GM23248 (cell line): ENCODE results near the gene NOTO. TPM values are rescaled to one million over a fixed set of nuclear protein-coding genes. Genes with fewer than 3 reads are reported as not detected.

Experiments
- DNase-seq: peaks from one replicate; pipeline ENCODE4 v3.0.0-alpha.2; 2015
- H2AFZ ChIP-seq: fragments of 200-600 bp; sonication (generic); 2 replicates; pipeline ENCODE4 v1.6.1; 2016; ENCODE audit warnings: antibody characterized with exemption
- H3F3A ChIP-seq: fragments of 200-600 bp; sonication (generic); 2 replicates; pipeline ENCODE4 v1.6.1; 2016; ENCODE audit warnings: mild to moderate bottlenecking, antibody characterized with exemption, mixed run types; ENCODE audit not compliant: insufficient read depth
- H3K27ac ChIP-seq: fragments of 200-600 bp; sonication (generic); 2 replicates; pipeline ENCODE4 v1.5.1; 2016; ENCODE audit warnings: mild to moderate bottlenecking
- H3K27me3 ChIP-seq: fragments of 200-600 bp; sonication (generic); replicated peaks from 2 replicates; pipeline ENCODE4 v1.6.1; 2016; ENCODE audit warnings: mild to moderate bottlenecking; ENCODE audit not compliant: insufficient read depth
- H3K36me3 ChIP-seq: fragments of 200-600 bp; sonication (generic); 2 replicates; pipeline ENCODE4 v1.6.1; 2016; ENCODE audit warnings: low read depth, mild to moderate bottlenecking
- H3K4me1 ChIP-seq: fragments of 200-600 bp; sonication (generic); 2 replicates; pipeline ENCODE4 v1.6.1; 2016; ENCODE audit warnings: mild to moderate bottlenecking; ENCODE audit not compliant: insufficient read depth
- H3K4me2 ChIP-seq: fragments of 200-600 bp; sonication (generic); one replicate; pipeline ENCODE4 v1.6.1; 2016; ENCODE audit warnings: mild to moderate bottlenecking; ENCODE audit not compliant: unreplicated experiment
- H3K4me3 ChIP-seq: fragments of 200-600 bp; sonication (generic); 2 replicates; pipeline ENCODE4 v1.5.1; 2016; ENCODE audit warnings: mild to moderate bottlenecking
- H3K79me2 ChIP-seq: fragments of 200-600 bp; sonication (generic); 2 replicates; pipeline ENCODE4 v1.6.1; 2016; ENCODE audit warnings: mild to moderate bottlenecking; ENCODE audit not compliant: insufficient read depth
- H3K9ac ChIP-seq: fragments of 200-600 bp; sonication (generic); 2 replicates; pipeline ENCODE4 v1.6.1; 2016; ENCODE audit warnings: mild to moderate bottlenecking
- H3K9me2 ChIP-seq: fragments of 200-600 bp; sonication (generic); 2 replicates; pipeline ENCODE4 v1.6.1; 2016; ENCODE audit warnings: mixed run types, mild to moderate bottlenecking, moderate library complexity; ENCODE audit not compliant: insufficient read depth
- H3K9me3 ChIP-seq: fragments of 200-600 bp; sonication (generic); one replicate; pipeline ENCODE4 v1.6.1; 2017; ENCODE audit warnings: low read depth
- H4K20me1 ChIP-seq: fragments of 200-600 bp; sonication (generic); 2 replicates; pipeline ENCODE4 v1.6.0; 2016; ENCODE audit not compliant: insufficient read depth
- EZH2 ChIP-seq: fragments of 200-600 bp; sonication (generic); IDR thresholded peaks from 2 replicates; pipeline ENCODE4 v1.6.1; 2018; ENCODE audit warnings: antibody characterized with exemption, mild to moderate bottlenecking; ENCODE audit not compliant: insufficient read depth, poor library complexity, severe bottlenecking
- EZH2phosphoT487 ChIP-seq: fragments of 200-600 bp; sonication (generic); IDR thresholded peaks from 2 replicates; pipeline ENCODE4 v1.6.1; 2018; ENCODE audit warnings: antibody characterized with exemption, moderate library complexity, mild to moderate bottlenecking, low read depth; ENCODE audit not compliant: insufficient read depth
- WGBS, 2 experiments: methylation state at CpG; one replicate each; pipeline ENCODE4 v1.1.6; 2015 to 2017; ENCODE audit warnings: low lambda C conversion rate in 2 of 2, low coverage in 1 of 2; ENCODE audit errors: missing lambda C conversion rate in 2 of 2; 5-methylcytosine and 5-hydroxymethylcytosine counted together
- in situ Hi-C: fragments of 300-500 bp; cut with MboI; formaldehyde crosslinking; loops from 2 replicates; pipeline ENCODE4 v1.15.0; 2020
- polyA plus RNA-seq: library from polyadenylated mRNA; unstranded; fragments of >200 nt; fragmentation: Nextera tagmentation; extraction: Ambion mirVana; gene quantifications from 2 replicates; pipeline ENCODE4 v1.2.1, GENCODE V29; 2016
- total RNA-seq: library from RNA; depleted of rRNA; stranded (reverse); fragments of >200 nt; shearing (Covaris generic); gene quantifications from 2 replicates; pipeline ENCODE4 v1.2.3, GENCODE V29; 2014

NOTO gene
- total and polyA plus RNA-seq, 2 experiments from 2014 or later: not detected

GRCh38 chr2:73255907-73256617 is 53.7 kb downstream of the NOTO start:
- Histone ChIP-seq H3K27ac (no peak overlapping the region), H3K36me3 (0 out of 2 replicates have a peak, but pooled peaks cover 18% of the 10 kb centered on the region), H3K27me3 (no peaks in the 10 kb centered on the region), H2AFZ (no peak overlapping the region), H3K79me2 (no peaks in the 10 kb centered on the region), H3K9ac (no peak overlapping the region), H3K9me2 (no peaks in the 10 kb centered on the region), H4K20me1 (no peaks in the 10 kb centered on the region), H3K9me3 (no peaks in the 10 kb centered on the region), H3K4me3 (no peak overlapping the region), H3K4me1 (no peaks in the 10 kb centered on the region), H3F3A (no peaks in the 10 kb centered on the region; the same call in 1 of the 2 replicates), H3K4me2 (no peak overlapping the region)
- in situ Hi-C loops: no loop called here
- no peak for TF ChIP-seq EZH2
- TF ChIP-seq EZH2phosphoT487: no peak
- WGBS, 2 experiments: 33 to 43% methylated on average over 5 of the region's 5 CpGs
- no peak for DNase-seq

GRCh38 chr2:73256618-73256922 is 54.2 kb downstream of the NOTO start:
- H3F3A ChIP-seq: no peaks in the 10 kb centered on the region; the same call in 1 of the 2 replicates
- H4K20me1 ChIP-seq: no peaks in the 10 kb centered on the region
- H3K9ac ChIP-seq: no peak overlapping the region
- WGBS, 2 experiments: 50 to 67% methylated on average over 1 of the region's 1 CpG
- no peaks in the 10 kb centered on the region for H3K9me2 ChIP-seq
- H3K4me3 ChIP-seq: no peak overlapping the region
- H3K4me1 ChIP-seq: no peaks in the 10 kb centered on the region
- H3K27me3 ChIP-seq: no peaks in the 10 kb centered on the region
- 0 out of 2 replicates have a peak, but pooled peaks cover 18% of the 10 kb centered on the region for H3K36me3 ChIP-seq
- H3K9me3 ChIP-seq: no peaks in the 10 kb centered on the region
- no peak overlapping the region for H3K27ac ChIP-seq
- H3K79me2 ChIP-seq: no peaks in the 10 kb centered on the region
- H2AFZ ChIP-seq: no peak overlapping the region
- no peak overlapping the region for H3K4me2 ChIP-seq
- in situ Hi-C loops: no loop called here
- TF ChIP-seq EZH2phosphoT487: no peak
- TF ChIP-seq EZH2: no peak
- no peak for DNase-seq

- Histone ChIP-seq H3K9me3 (no peaks in the 10 kb centered on the region), H3F3A (no peaks in the 10 kb centered on the region; the same call in 1 of the 2 replicates), H2AFZ (no peak overlapping the region), H3K27me3 (no peaks in the 10 kb centered on the region), H4K20me1 (no peaks in the 10 kb centered on the region), H3K79me2 (no peaks in the 10 kb centered on the region), H3K36me3 (0 out of 2 replicates have a peak, but pooled peaks cover 18% of the 10 kb centered on the region), H3K27ac (no peak overlapping the region), H3K4me3 (no peak overlapping the region), H3K9ac (no peak overlapping the region), H3K4me2 (no peak overlapping the region), H3K4me1 (no peaks in the 10 kb centered on the region), H3K9me2 (no peaks in the 10 kb centered on the region)
- no peak for TF ChIP-seq EZH2
- no peak for TF ChIP-seq EZH2phosphoT487
- in situ Hi-C loops: no loop called here
- DNase-seq: no peak
- WGBS, 2 experiments: 80 to 88% methylated on average over 2 of the region's 2 CpGs
These were observed 54.6 kb downstream of the NOTO start for GRCh38 chr2:73257021-73257420.

GRCh38 chr2:73257425-73258125 is 55.2 kb downstream of the NOTO start:
- H3K27ac ChIP-seq: no peak overlapping the region
- no peak overlapping the region for H3K9ac ChIP-seq
- H3K4me1 ChIP-seq: no peaks in the 10 kb centered on the region
- WGBS, 2 experiments: 63% methylated on average over 10 of the region's 10 CpGs
- H3K27me3 ChIP-seq: no peaks in the 10 kb centered on the region
- H3K4me2 ChIP-seq: no peak overlapping the region
- H4K20me1 ChIP-seq: no peaks in the 10 kb centered on the region
- H3K9me3 ChIP-seq: no peaks in the 10 kb centered on the region
- no peaks in the 10 kb centered on the region; the same call in 1 of the 2 replicates for H3F3A ChIP-seq
- H3K4me3 ChIP-seq: no peak overlapping the region
- no peaks in the 10 kb centered on the region for H3K9me2 ChIP-seq
- TF ChIP-seq EZH2: no peak
- no peak for TF ChIP-seq EZH2phosphoT487
- no peak for DNase-seq
- in situ Hi-C loops: no loop called here
- 0 out of 2 replicates have a peak, but pooled peaks cover 17% of the 10 kb centered on the region for H3K36me3 ChIP-seq
- no peaks in the 10 kb centered on the region for H3K79me2 ChIP-seq
- no peak overlapping the region for H2AFZ ChIP-seq
